SIG-M5 treated with dmso at 0.1 percent for 504 hours (cell line): Measurements from ENCODE around the gene ZBTB7B.

ENCODE experiments used
- DNase-seq: peaks from one replicate; lab custom pipeline; 2025; ENCODE audit not compliant: unreplicated experiment; lab: John Stamatoyannopoulos, UW

The ZBTB7B gene

DNA sequence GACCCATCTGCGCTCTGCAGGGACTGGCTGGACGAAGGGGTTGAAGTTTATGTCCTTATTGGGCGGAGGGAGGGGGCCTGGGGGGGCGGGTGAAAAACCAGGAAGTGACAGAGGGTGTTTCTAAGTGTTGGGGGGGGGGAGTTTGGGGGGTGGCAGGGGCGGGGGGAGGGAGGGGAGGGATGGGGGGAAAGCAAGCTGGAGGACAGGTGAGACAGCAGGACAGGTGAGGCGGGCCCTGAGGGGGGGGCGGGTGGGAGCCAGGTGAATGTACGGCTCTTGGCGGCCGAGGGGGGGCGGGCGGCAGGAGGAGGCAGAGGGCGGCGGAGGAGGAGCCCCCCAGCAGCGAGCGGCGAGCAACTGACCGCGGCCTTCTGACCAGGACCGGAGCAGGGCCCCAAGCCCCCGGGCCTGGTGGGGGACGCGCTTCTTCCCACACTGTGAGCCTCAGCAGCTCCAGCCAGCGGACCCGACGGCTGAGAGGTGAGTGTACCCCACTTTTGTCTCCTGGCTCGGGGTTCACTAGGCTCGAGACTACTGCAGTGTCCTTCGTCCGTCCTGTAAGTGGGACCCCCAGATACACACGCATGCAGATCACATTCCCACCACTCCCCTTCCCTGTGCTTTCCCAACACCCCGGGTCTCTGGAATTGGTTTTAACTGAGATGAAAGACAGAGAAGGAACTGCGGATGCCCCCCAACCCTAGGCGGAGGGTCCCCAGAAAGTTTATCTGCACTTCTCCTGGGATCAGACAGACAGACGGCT is at the start of gene ZBTB7B:
Gene ZBTB7B (plus strand): TSS at position 339 of the 763 bp plus-strand sequence. CDS start 11,859 bp downstream, outside the sequence.
- DNase-seq = peak; percentile 95

DNA sequence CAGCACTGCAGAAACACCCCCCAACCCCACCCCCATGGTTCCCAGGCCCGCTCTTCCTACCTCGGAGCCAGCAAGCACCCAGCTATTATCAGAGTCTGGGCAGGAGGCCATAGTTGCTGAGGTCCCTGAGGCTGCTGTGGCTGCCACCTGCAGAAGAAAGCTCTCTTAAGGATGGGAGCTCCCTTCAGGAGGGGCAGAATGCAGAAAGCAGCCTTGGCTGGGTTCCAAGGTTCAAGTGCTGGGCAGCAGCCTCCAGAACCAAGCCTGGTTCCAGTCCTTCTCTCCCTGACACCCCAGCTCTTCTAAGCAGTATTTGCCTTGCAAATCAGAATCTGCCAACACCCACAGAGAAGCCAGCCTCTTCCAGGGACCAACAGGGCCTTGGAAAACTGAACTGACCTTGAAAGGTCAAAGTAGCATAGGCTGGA is 49.0 kb upstream of the ZBTB7B start:
- no peak for DNase-seq

DNA sequence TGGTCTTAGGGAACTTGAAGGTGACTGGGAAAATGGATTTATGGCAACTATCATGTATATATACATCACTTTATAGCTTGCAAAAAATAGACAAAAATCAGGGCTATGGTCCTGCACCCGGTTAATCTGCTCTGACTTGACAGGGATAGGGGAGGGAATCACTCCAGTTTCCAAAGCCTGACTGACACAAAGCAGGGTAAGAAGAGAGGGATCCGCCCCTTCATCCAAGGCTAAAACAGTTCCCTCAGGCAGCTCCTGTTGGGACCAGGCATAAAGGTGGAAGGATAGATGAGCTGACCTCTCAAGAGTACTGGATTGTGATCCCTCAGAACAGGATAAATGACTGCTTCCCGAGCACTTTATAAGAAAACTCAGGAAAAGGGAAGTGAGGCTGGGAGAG is 48.1 kb upstream of the ZBTB7B start:
- DNase-seq = no peak

- no peak for DNase-seq
These were observed 47.4 kb upstream of the ZBTB7B start for GRCh38 chr1:154955039-154955717.

- peak; percentile 95 for DNase-seq
These were observed 46.7 kb upstream of the ZBTB7B start, which contains the start of gene PBXIP1 for GRCh38 chr1:154955718-154956543. TSS of gene PBXIP1 (minus strand) at chr1:154956099. CDS start at chr1:154953721, 2,378 bp downstream.

- DNase-seq = no peak
These were observed 46.1 kb upstream of the ZBTB7B start for GRCh38 chr1:154956544-154956941.

- no peak for DNase-seq
These were observed 45.4 kb upstream of the ZBTB7B start for GRCh38 chr1:154957091-154957657.

DNA sequence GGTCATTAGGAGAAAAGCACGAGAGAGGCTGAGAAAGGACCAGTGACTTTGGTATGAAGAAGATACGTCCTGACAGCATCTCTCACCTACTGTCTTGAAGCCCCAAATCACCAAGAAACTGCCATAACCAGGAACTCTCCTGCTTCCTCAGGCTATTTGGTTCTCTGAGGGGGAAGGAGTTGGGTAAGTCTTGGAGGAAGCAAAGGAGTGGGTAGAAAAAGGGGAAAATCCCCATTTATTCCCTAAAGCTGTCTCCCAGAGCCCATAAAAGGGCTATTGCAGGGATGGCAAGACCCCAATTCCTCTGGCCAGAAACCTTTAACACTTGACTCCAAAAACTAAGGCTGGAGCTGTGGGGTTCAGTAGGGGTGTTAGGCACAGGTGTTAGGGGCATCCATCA is 44.6 kb upstream of the ZBTB7B start:
- DNase-seq = no peak

GRCh38 chr1:154958681-154959425 is 43.7 kb upstream of the ZBTB7B start:
- no peak for DNase-seq

GRCh38 chr1:154959426-154959780 is 43.2 kb upstream of the ZBTB7B start:
- DNase-seq = no peak

GRCh38 chr1:154960446-154961136 is 42.0 kb upstream of the ZBTB7B start:
- DNase-seq = peak; percentile 55

GRCh38 chr1:154961207-154962155 is 41.1 kb upstream of the ZBTB7B start, which contains the start of gene PYGO2:
TSS of gene PYGO2 (minus strand) at chr1:154961782. CDS start at chr1:154961576, 206 bp downstream.
- DNase-seq = peak; percentile 81

GRCh38 chr1:154962156-154962749 is 40.3 kb upstream of the ZBTB7B start:
- no peak for DNase-seq

- DNase-seq = no peak
These were observed 39.7 kb upstream of the ZBTB7B start for GRCh38 chr1:154962795-154963330.

- DNase-seq = no peak
These were observed 39.0 kb upstream of the ZBTB7B start for GRCh38 chr1:154963643-154964042.

DNA sequence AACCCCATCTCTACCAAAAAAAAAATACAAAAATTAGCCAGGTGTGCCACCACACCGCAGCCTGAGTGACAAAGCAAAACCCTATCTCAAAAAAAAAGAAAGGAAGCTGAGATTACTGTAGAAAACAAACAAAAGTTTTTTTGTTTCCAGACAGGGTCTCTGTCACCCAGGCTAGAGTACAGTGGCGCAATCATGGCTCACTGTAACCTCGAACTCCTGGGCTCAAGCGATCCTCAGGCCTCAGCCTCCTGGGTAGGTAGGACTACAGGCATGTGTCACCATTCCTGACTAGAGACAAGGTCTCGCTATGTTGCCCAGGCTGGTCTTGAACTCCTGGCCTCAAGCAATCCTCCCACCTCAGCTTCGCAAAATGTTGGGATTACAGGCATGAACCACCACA is 38.2 kb upstream of the ZBTB7B start:
- DNase-seq = no peak

DNA sequence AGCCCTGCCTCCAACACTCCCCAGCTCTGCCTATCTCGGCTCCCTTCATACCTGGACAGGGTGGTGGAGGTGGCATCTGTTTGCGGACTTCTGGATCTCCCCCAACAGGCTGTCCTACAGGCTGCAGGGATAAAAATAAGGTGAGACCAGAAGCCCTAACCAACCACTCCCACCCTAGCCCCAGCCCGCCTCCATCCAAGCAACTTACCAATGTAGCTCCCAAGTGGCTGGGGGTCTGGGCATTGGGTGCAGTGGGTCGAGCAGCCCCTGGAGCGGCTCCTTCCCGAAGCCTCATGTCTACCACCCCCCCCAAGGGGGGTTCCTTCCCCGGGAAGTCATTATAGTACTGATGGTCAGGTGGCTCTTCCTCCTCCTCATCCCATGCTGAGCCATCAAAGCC is 36.5 kb upstream of the ZBTB7B start:
- no peak for DNase-seq

GRCh38 chr1:154967331-154967950 is 35.2 kb upstream of the ZBTB7B start:
- DNase-seq = no peak
